ENCODE results near the gene FBN1. TPM values are rescaled to one million over a fixed set of nuclear protein-coding genes. Genes with fewer than 3 reads are reported as not detected.

The FBN1 gene
- total RNA-seq, 1 donor, result 30.4 TPM

DNA sequence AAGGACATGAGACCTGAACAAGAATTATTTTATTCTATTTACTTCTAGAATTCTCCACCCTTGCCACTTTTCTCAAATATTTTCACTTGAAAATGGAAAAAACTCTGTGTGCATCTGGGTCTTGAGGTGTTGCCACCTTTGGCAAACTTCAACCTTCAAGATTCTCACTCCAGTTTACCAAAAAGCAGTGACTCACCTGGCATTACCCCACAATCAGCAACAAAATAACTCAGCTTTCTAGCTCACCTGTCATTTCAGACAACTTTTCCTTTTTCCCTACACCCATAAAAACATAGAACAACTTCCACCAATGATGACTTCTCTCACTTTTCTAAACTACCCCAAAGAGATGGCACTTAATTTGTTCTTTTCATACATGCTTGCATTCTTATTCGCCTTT, 198.5 kb downstream of the FBN1 start:
- DNase-seq (ENCODE audit: low read depth in 2 of 3, low spot score in 2 of 3), result no peak

GRCh38 chr15:48442011-48442410, 203.5 kb downstream of the FBN1 start:
- no peak for DNase-seq (ENCODE audit: low read depth in 2 of 3, low spot score in 2 of 3)

GRCh38 chr15:48440084-48440483, 205.4 kb downstream of the FBN1 start:
- no peak for DNase-seq (ENCODE audit: low read depth in 2 of 3, low spot score in 2 of 3)

DNA sequence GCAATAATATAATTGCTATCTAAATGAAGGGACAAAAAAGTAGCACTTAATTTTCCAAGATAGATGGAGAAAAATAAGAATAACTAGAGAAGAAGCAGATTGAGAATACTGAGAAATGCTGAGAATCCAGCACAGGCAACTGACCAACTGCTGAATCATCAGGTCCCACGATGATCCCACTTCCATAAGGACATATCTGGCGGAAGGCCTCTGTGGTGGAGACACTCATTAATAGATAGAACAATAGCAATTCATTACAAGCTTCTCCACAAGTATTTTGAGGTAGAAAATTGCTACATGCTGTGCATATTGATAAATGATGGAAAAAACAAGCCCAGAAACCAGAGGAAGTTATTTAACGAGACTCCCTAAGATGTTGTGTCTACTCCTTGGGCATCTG, 208.3 kb downstream of the FBN1 start:
- no peak for DNase-seq (ENCODE audit: low read depth in 2 of 3, low spot score in 2 of 3)

DNA sequence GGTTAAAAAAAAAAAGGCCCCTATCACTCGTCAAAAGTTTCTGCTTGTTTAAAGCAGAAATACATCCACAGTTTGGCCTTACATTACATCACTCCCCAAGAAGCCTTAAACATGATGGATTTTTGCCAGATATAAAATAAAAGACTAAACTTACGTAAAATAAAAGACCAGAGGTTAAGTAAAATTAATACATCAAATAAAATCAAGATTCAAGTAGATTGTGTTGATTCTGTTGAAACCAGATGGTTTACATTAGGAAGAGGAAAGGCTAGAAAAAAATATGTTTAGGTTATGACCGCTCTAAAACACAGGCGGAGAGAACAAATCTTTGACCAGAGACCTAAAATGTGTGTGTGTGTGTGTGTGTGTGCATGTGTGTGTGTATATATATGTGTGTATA, 210.2 kb downstream of the FBN1 start:
- no peak for DNase-seq (ENCODE audit: low read depth in 2 of 3, low spot score in 2 of 3)

DNA sequence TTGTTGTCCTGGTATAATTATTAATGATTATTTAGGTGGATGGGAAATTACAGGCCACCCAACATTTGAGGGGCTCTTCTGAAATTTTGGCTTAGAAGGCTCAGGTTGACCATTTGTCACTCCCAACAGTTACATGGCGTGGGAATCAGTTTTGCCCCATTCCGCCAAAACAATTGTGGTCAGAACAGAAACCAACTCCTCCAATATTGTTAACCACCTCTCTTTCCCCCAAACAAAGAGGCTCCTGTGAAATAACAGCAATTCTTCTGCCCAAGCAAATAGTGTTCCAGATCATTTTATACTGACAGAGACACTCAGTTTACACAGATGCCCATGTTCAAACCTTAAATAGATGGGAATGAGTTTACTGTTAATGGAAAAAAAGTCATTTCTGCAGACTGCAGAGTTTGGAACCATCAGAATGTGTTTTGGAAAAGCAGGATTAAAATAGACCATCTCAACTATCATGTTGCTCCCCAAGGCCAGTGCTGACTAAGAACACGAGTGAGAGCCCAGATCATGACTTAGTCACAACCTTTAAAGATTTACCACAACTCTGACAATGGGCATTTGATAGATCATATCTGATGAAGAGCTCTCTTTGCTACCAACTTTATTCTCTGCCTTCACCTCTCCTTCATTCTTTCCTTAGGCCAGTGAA, 212.2 kb downstream of the FBN1 start:
- DNase-seq (ENCODE audit: low read depth in 2 of 3, low spot score in 2 of 3), result no peak

- no peak for DNase-seq (ENCODE audit: low read depth in 2 of 3, low spot score in 2 of 3)
Measured at GRCh38 chr15:48432688-48433087, 212.8 kb downstream of the FBN1 start.

- DNase-seq (ENCODE audit: low read depth in 2 of 3, low spot score in 2 of 3), result no peak
Measured at GRCh38 chr15:48427960-48428547, 217.5 kb downstream of the FBN1 start.

GRCh38 chr15:48427479-48427878, 218.0 kb downstream of the FBN1 start:
- no peak for DNase-seq (ENCODE audit: low read depth in 2 of 3, low spot score in 2 of 3)

GRCh38 chr15:48426941-48427340, 218.6 kb downstream of the FBN1 start:
- DNase-seq (ENCODE audit: low read depth in 2 of 3, low spot score in 2 of 3), result no peak

- no peak for DNase-seq (ENCODE audit: low read depth in 2 of 3, low spot score in 2 of 3)
Measured at GRCh38 chr15:48426044-48426443, 219.5 kb downstream of the FBN1 start.

GRCh38 chr15:48425051-48425450, 220.5 kb downstream of the FBN1 start:
- no peak for DNase-seq (ENCODE audit: low read depth in 2 of 3, low spot score in 2 of 3)

- DNase-seq (ENCODE audit: low read depth in 2 of 3, low spot score in 2 of 3), result no peak
Measured at GRCh38 chr15:48423896-48424475, 221.5 kb downstream of the FBN1 start.

DNA sequence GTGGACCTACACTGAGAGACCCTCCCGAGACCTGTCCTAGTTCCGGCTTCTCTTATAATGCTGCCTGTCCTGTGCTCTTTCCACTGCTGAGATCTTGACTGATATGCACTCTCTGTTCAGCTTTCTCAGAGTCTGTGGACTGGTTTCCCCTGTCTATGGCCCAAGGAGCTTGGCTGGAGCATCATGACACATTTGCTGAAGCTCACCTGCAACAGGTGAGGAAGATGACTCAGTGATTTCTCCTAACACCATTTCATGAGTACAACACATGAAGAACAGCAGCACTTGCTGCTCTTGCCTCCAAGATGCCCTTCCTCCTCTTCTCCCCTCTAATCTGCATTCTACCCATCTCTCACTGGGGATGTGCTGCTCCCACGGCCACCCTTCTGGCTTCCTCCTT, 222.2 kb downstream of the FBN1 start:
- no peak for DNase-seq (ENCODE audit: low read depth in 2 of 3, low spot score in 2 of 3)

DNA sequence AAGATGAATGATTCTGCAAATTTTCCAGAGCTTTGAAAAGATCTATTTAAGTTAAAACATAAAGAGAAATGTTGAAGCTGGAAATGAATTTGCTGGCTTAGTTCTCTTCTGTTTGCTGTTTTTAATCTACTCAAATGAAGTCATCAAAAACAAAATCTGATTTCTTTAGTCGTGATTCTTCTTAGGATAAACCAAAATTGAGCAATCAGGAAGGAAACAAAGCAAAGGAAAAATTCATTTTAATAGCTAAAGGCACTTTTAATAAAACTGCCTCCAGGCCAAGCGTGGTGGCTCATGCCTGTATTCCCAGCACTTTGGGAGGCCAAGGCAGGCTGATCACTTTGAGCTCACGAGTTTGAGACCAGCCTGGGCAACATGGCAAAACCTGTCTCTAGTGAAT, 223.1 kb downstream of the FBN1 start:
- DNase-seq (ENCODE audit: low read depth in 2 of 3, low spot score in 2 of 3), result no peak

DNA sequence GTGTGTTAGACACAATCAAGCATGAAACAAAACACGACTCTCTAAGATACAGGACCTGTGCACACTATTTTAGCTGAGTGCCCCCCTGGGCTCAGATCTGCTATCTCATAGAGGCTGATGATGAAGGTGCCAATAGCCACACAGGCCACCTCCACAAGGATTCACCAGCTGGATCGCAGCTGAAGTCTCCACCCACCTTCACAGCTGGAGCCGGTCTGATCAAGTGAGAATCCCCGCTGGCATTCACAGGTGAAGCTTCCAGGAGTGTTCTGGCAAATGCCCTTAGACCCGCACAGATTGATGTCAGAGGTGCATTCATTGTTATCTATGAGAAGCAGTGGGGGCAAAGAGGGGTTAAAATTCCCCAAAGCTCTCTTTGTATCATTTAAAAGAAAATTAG, 224.1 kb downstream of the FBN1 start:
- no peak for DNase-seq (ENCODE audit: low read depth in 2 of 3, low spot score in 2 of 3)

DNA sequence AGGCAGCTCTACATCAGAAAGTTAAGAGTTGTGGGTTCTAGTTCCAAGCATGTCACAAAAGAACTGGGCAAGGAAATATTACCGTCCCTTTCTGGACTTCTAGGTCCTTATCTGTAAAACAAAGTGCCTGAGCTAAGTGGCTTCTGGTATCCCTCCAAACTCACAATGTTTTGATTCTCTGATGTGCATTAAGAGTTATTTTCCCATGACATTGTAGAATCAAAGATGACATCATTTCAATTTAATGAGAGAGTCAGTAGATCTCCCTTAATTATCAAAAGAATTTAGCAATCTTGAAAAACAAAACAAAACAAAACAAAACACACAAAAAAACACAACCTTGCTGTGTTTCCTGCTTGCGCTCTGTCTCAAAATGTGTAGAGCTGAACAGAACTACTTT, 225.6 kb downstream of the FBN1 start:
- no peak for DNase-seq (ENCODE audit: low read depth in 2 of 3, low spot score in 2 of 3)

- DNase-seq (ENCODE audit: low read depth in 2 of 3, low spot score in 2 of 3), result no peak
Measured at GRCh38 chr15:48418343-48418742, 227.2 kb downstream of the FBN1 start.

DNA sequence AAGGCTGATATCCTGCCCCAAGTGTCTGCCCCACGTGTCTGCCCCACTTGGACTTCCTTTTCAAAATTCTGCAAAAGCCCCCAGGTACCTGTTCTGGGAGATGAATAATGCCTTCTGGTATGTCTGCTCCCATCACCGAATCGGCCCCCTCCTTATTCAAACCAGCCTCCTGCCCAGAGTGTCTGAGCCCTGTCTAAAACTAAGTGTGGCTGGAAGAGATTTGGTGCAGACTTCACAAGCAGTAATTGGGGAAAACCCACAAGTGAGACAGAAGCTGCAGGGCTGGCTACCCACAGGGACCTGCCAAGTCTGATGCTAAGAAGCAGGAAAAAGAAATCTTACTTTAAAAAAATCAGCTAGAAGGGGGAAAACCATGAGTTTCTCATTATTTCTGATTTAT, 229.2 kb downstream of the FBN1 start:
- DNase-seq (ENCODE audit: low read depth in 2 of 3, low spot score in 2 of 3), result no peak

GRCh38 chr15:48415036-48415886, 230.2 kb downstream of the FBN1 start:
- DNase-seq (ENCODE audit: low read depth in 2 of 3, low spot score in 2 of 3), result no peak

- no peak for DNase-seq (ENCODE audit: low read depth in 2 of 3, low spot score in 2 of 3)
Measured at GRCh38 chr15:48414015-48414414, 231.5 kb downstream of the FBN1 start.

DNA sequence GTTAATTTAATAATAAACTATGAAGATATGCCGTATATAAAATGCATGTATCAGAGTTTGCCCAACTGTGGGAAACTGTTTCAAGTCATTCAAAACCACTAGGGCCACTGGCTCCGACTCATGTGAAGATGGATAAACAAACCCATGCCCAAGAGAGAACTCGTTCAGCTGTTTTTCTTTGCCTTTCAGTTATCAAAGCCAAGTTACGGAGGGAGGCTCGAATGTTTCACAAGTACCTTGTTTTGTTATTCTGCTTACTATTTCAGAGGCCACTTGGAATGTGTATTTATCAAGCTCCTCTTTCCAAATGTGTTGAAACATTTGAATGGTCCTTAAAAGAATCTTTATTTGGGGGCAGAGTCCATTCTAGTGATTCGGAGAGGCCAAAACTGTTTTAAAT, 232.2 kb downstream of the FBN1 start:
- DNase-seq (ENCODE audit: low read depth in 2 of 3, low spot score in 2 of 3), result no peak

Measured in hematopoietic multipotent progenitor cell (in vitro differentiated cells).